ENCODE measurements around the gene CRABP2.

- TF ChIP-seq, protein P1, sequence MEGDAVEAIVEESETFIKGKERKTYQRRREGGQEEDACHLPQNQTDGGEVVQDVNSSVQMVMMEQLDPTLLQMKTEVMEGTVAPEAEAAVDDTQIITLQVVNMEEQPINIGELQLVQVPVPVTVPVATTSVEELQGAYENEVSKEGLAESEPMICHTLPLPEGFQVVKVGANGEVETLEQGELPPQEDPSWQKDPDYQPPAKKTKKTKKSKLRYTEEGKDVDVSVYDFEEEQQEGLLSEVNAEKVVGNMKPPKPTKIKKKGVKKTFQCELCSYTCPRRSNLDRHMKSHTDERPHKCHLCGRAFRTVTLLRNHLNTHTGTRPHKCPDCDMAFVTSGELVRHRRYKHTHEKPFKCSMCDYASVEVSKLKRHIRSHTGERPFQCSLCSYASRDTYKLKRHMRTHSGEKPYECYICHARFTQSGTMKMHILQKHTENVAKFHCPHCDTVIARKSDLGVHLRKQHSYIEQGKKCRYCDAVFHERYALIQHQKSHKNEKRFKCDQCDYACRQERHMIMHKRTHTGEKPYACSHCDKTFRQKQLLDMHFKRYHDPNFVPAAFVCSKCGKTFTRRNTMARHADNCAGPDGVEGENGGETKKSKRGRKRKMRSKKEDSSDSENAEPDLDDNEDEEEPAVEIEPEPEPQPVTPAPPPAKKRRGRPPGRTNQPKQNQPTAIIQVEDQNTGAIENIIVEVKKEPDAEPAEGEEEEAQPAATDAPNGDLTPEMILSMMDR (IDR thresholded peaks at IDR 0.05): peak; percentile 95
- TF ChIP-seq EZH2 (IDR thresholded peaks at IDR 0.05) (no peak), EZH2phosphoT487 (IDR thresholded peaks at IDR 0.05) (no peak)
Observed at GRCh38 chr1:156677616-156678596, 27.5 kb downstream of the CRABP2 start.
